Activated CD4-positive, alpha-beta T cell treated with anti-CD3 and anti-CD28 coated beads for 24 hours (primary cell): Measurements from ENCODE around the gene LRRC37B.
"Not testable (repeated sequence)": the region's sequence is repeated elsewhere in the genome, so short reads cannot be mapped to it uniquely, and the experiment has no call there.

ENCODE experiments used
- DNase-seq, 2 donors: peaks; one replicate each; pipeline ENCODE4 v3.0.0-alpha.2; 2020; ENCODE audit warnings: low read depth in 2 of 2

LRRC37B gene

GRCh38 chr17:32006957-32007462, at the start of gene LRRC37B:
TSS of gene LRRC37B (plus strand) at chr17:32007383. CDS start at chr17:32021393, 14,010 bp downstream.
- peak; percentile 81 to 86 for DNase-seq

- DNase-seq: not testable (repeated sequence)
Observed at GRCh38 chr17:31964131-31964530, 43.1 kb upstream of the LRRC37B start.

GRCh38 chr17:31967648-31968047, 39.5 kb upstream of the LRRC37B start:
- DNase-seq: no peak

- DNase-seq: not testable (repeated sequence)
Observed at GRCh38 chr17:31970416-31970815, 36.8 kb upstream of the LRRC37B start.

- DNase-seq: not testable (repeated sequence)
Observed at GRCh38 chr17:31974269-31975071, 32.7 kb upstream of the LRRC37B start.

GRCh38 chr17:31975391-31975790, 31.8 kb upstream of the LRRC37B start:
- DNase-seq: not testable (repeated sequence)

GRCh38 chr17:31991821-31992220, 15.4 kb upstream of the LRRC37B start:
- DNase-seq: not testable (repeated sequence)

- no peak for DNase-seq
Observed at GRCh38 chr17:31997005-31997404, 10.2 kb upstream of the LRRC37B start.

- peak; percentile 18 to 27 for DNase-seq
Observed at GRCh38 chr17:32007463-32008298, 498 bp downstream of the LRRC37B start.

GRCh38 chr17:32009262-32009542, 2.0 kb downstream of the LRRC37B start:
- DNase-seq: no peak

- no peak for DNase-seq
Observed at GRCh38 chr17:32010114-32010513, 2.9 kb downstream of the LRRC37B start.

GRCh38 chr17:32015245-32016013, 8.2 kb downstream of the LRRC37B start:
- no peak for DNase-seq

- DNase-seq: no peak
Observed at GRCh38 chr17:32016231-32016630, 9.0 kb downstream of the LRRC37B start.

- DNase-seq: no peak
Observed at GRCh38 chr17:32019228-32019627, 12.0 kb downstream of the LRRC37B start.

- no peak for DNase-seq
Observed at GRCh38 chr17:32020943-32021614, 13.9 kb downstream of the LRRC37B start.

GRCh38 chr17:32021615-32021955, 14.4 kb downstream of the LRRC37B start:
- no peak for DNase-seq

GRCh38 chr17:32022554-32022953, 15.4 kb downstream of the LRRC37B start:
- not testable (repeated sequence) for DNase-seq

GRCh38 chr17:32027271-32027670, 20.1 kb downstream of the LRRC37B start:
- DNase-seq: not testable (repeated sequence)

- DNase-seq: no peak
Observed at GRCh38 chr17:32033223-32033622, 26.0 kb downstream of the LRRC37B start.

- not testable (repeated sequence) for DNase-seq
Observed at GRCh38 chr17:32033812-32034211, 26.6 kb downstream of the LRRC37B start.

GRCh38 chr17:32040246-32040645, 33.1 kb downstream of the LRRC37B start:
- DNase-seq: not testable (repeated sequence)
